Endothelial cell of umbilical vein (primary cell): Measurements from ENCODE around the gene MEI4.

ENCODE experiments used
- CTCF ChIP-seq, 2 donors: IDR thresholded peaks; 1 replicate in 1 of 2; 2 replicates in 1 of 2; pipeline ENCODE4 v1.5.1; 2011; ENCODE audit warnings: low read length in 2 of 2, mild to moderate bottlenecking in 2 of 2, moderate library complexity in 2 of 2, control low read depth in 1 of 2, inconsistent platforms in 1 of 2, low read depth in 1 of 2; ENCODE audit not compliant: insufficient read depth in 1 of 2; ENCODE audit errors: extremely low read depth in 1 of 2
- EZH2 ChIP-seq: IDR thresholded peaks from 2 replicates; pipeline ENCODE4 v1.6.1; 2012; ENCODE audit warnings: borderline replicate concordance, low read depth, mild to moderate bottlenecking, moderate library complexity, low read length, inconsistent platforms; ENCODE audit not compliant: severe bottlenecking
- FOS ChIP-seq: IDR thresholded peaks from 2 replicates; pipeline ENCODE4 v1.6.1; 2011; ENCODE audit warnings: mild to moderate bottlenecking, low read length, moderate library complexity, borderline replicate concordance; ENCODE audit not compliant: insufficient read depth
- MYC ChIP-seq: IDR thresholded peaks from one replicate; pipeline ENCODE4 v1.6.1; 2011; ENCODE audit warnings: mild to moderate bottlenecking, low read depth, low read length
- POLR2A ChIP-seq: IDR thresholded peaks from 2 replicates; pipeline ENCODE4 v1.6.1; 2012; ENCODE audit warnings: low read depth, mild to moderate bottlenecking, control low read depth, low read length
- POLR2AphosphoS5 ChIP-seq: IDR thresholded peaks from 2 replicates; pipeline ENCODE4 v1.6.1; 2012; ENCODE audit warnings: low read depth, mild to moderate bottlenecking, control low read depth, low read length, moderate library complexity; ENCODE audit not compliant: insufficient read depth

GRCh38 chr6:77764364-77764763 lies 111.5 kb downstream of the MEI4 start:
- TF ChIP-seq CTCF (IDR thresholded peaks at IDR 0.05; ENCODE audit: extremely low read depth in 1 of 2, insufficient read depth in 1 of 2, low read depth in 1 of 2, low read length in 2 of 2) (no peak), POLR2A (no peak), EZH2 (no peak), POLR2AphosphoS5 (no peak), FOS (no peak), MYC (no peak)
